ENCODE measurements around the gene RUNX2.

RUNX2 gene

GRCh38 chr6:45518013-45518720 is 190.0 kb downstream of the RUNX2 start:
- Histone ChIP-seq H3K27me3 (ENCODE audit: control insufficient read depth in 5 of 5, insufficient read depth in 4 of 5, low read length in 5 of 5) (no peaks in the 10 kb centered on the region), H3K9me3 (ENCODE audit: control insufficient read depth in 5 of 5, low read length in 5 of 5) (no peaks in the 10 kb centered on the region), H3K4me3 (ENCODE audit: low read depth in 1 of 5, low read length in 5 of 5) (no peak overlapping the region), H3K36me3 (ENCODE audit: control insufficient read depth in 5 of 5, insufficient read depth in 5 of 5, low read length in 5 of 5) (no peaks in the 10 kb centered on the region), H3K9ac (ENCODE audit: low read length in 5 of 5) (no peak overlapping the region), H3K27ac (ENCODE audit: low read depth, low read length) (no peak overlapping the region), H3K4me1 (ENCODE audit: control insufficient read depth in 5 of 5, insufficient read depth in 5 of 5, low read length in 5 of 5) (peaks cover 0 to 6% (median 0%) of the 10 kb centered on the region in 5 donors)

- Histone ChIP-seq H3K27me3 (ENCODE audit: control insufficient read depth in 5 of 5, insufficient read depth in 4 of 5, low read length in 5 of 5) (no peaks in the 10 kb centered on the region), H3K27ac (ENCODE audit: low read depth, low read length) (no peak overlapping the region), H3K9me3 (ENCODE audit: control insufficient read depth in 5 of 5, low read length in 5 of 5) (no peaks in the 10 kb centered on the region)
Measured at GRCh38 chr6:45521226-45521625, 193.1 kb downstream of the RUNX2 start.

GRCh38 chr6:45522486-45522885 is 194.4 kb downstream of the RUNX2 start:
- Histone ChIP-seq H3K9me3 (ENCODE audit: control insufficient read depth in 5 of 5, low read length in 5 of 5) (no peaks in the 10 kb centered on the region), H3K27ac (ENCODE audit: low read depth, low read length) (no peak overlapping the region), H3K36me3 (ENCODE audit: control insufficient read depth in 5 of 5, insufficient read depth in 5 of 5, low read length in 5 of 5) (no peaks in the 10 kb centered on the region)

More at GRCh38 chr6:45521226-45521625, 193.1 kb downstream of the RUNX2 start:
- H3K9ac ChIP-seq (ENCODE audit: low read length in 5 of 5): no peak overlapping the region
- no peaks in the 10 kb centered on the region for H3K36me3 ChIP-seq (ENCODE audit: control insufficient read depth in 5 of 5, insufficient read depth in 5 of 5, low read length in 5 of 5)
- no peak overlapping the region for H3K4me3 ChIP-seq (ENCODE audit: low read depth in 1 of 5, low read length in 5 of 5)
- H3K4me1 ChIP-seq (ENCODE audit: control insufficient read depth in 5 of 5, insufficient read depth in 5 of 5, low read length in 5 of 5): no peaks in the 10 kb centered on the region

GRCh38 chr6:45527210-45527609 is 199.1 kb downstream of the RUNX2 start:
- Histone ChIP-seq H3K27me3 (ENCODE audit: control insufficient read depth in 5 of 5, insufficient read depth in 4 of 5, low read length in 5 of 5) (no peaks in the 10 kb centered on the region), H3K4me1 (ENCODE audit: control insufficient read depth in 5 of 5, insufficient read depth in 5 of 5, low read length in 5 of 5) (no peaks in the 10 kb centered on the region)

More at GRCh38 chr6:45522486-45522885, 194.4 kb downstream of the RUNX2 start:
- no peaks in the 10 kb centered on the region for H3K27me3 ChIP-seq (ENCODE audit: control insufficient read depth in 5 of 5, insufficient read depth in 4 of 5, low read length in 5 of 5)
- no peak overlapping the region for H3K9ac ChIP-seq (ENCODE audit: low read length in 5 of 5)
- no peaks in the 10 kb centered on the region for H3K4me1 ChIP-seq (ENCODE audit: control insufficient read depth in 5 of 5, insufficient read depth in 5 of 5, low read length in 5 of 5)
- H3K4me3 ChIP-seq (ENCODE audit: low read depth in 1 of 5, low read length in 5 of 5): no peak overlapping the region

GRCh38 chr6:45531999-45532595 is 204.0 kb downstream of the RUNX2 start:
- H3K9ac ChIP-seq (ENCODE audit: low read length in 5 of 5): peak overlapping the region in 1 of 5 donors; percentile 14
- H3K27ac ChIP-seq (ENCODE audit: low read depth, low read length): no peak overlapping the region
- no peaks in the 10 kb centered on the region for H3K36me3 ChIP-seq (ENCODE audit: control insufficient read depth in 5 of 5, insufficient read depth in 5 of 5, low read length in 5 of 5)
- H3K4me3 ChIP-seq (ENCODE audit: low read depth in 1 of 5, low read length in 5 of 5): no peak overlapping the region
- H3K27me3 ChIP-seq (ENCODE audit: control insufficient read depth in 5 of 5, insufficient read depth in 4 of 5, low read length in 5 of 5): no peaks in the 10 kb centered on the region
- no peaks in the 10 kb centered on the region for H3K9me3 ChIP-seq (ENCODE audit: control insufficient read depth in 5 of 5, low read length in 5 of 5)
- H3K4me1 ChIP-seq (ENCODE audit: control insufficient read depth in 5 of 5, insufficient read depth in 5 of 5, low read length in 5 of 5): peaks cover 0 to 11% (median 4%) of the 10 kb centered on the region in 5 donors

More at GRCh38 chr6:45527210-45527609, 199.1 kb downstream of the RUNX2 start:
- H3K9me3 ChIP-seq (ENCODE audit: control insufficient read depth in 5 of 5, low read length in 5 of 5): no peaks in the 10 kb centered on the region
- H3K27ac ChIP-seq (ENCODE audit: low read depth, low read length): no peak overlapping the region
- H3K9ac ChIP-seq (ENCODE audit: low read length in 5 of 5): no peak overlapping the region
- H3K36me3 ChIP-seq (ENCODE audit: control insufficient read depth in 5 of 5, insufficient read depth in 5 of 5, low read length in 5 of 5): no peaks in the 10 kb centered on the region
- H3K4me3 ChIP-seq (ENCODE audit: low read depth in 1 of 5, low read length in 5 of 5): no peak overlapping the region

GRCh38 chr6:45532721-45533210 is 204.6 kb downstream of the RUNX2 start:
- Histone ChIP-seq H3K4me3 (ENCODE audit: low read depth in 1 of 5, low read length in 5 of 5) (peak overlapping the region; percentile 38 to 66 (median 46)), H3K36me3 (ENCODE audit: control insufficient read depth in 5 of 5, insufficient read depth in 5 of 5, low read length in 5 of 5) (no peaks in the 10 kb centered on the region), H3K27ac (ENCODE audit: low read depth, low read length) (no peak overlapping the region), H3K9me3 (ENCODE audit: control insufficient read depth in 5 of 5, low read length in 5 of 5) (no peaks in the 10 kb centered on the region), H3K4me1 (ENCODE audit: control insufficient read depth in 5 of 5, insufficient read depth in 5 of 5, low read length in 5 of 5) (peaks cover 0 to 11% (median 4%) of the 10 kb centered on the region in 5 donors), H3K9ac (ENCODE audit: low read length in 5 of 5) (peak overlapping the region in 3 of 5 donors; percentile 14 to 38 (median 21)), H3K27me3 (ENCODE audit: control insufficient read depth in 5 of 5, insufficient read depth in 4 of 5, low read length in 5 of 5) (no peaks in the 10 kb centered on the region)

- Histone ChIP-seq H3K27me3 (ENCODE audit: control insufficient read depth in 5 of 5, insufficient read depth in 4 of 5, low read length in 5 of 5) (no peaks in the 10 kb centered on the region), H3K4me3 (ENCODE audit: low read depth in 1 of 5, low read length in 5 of 5) (peak overlapping the region; percentile 38 to 66 (median 46)), H3K4me1 (ENCODE audit: control insufficient read depth in 5 of 5, insufficient read depth in 5 of 5, low read length in 5 of 5) (peaks cover 0 to 11% (median 4%) of the 10 kb centered on the region in 5 donors), H3K9me3 (ENCODE audit: control insufficient read depth in 5 of 5, low read length in 5 of 5) (no peaks in the 10 kb centered on the region), H3K9ac (ENCODE audit: low read length in 5 of 5) (peak overlapping the region in 3 of 5 donors; percentile 21 to 39 (median 38)), H3K27ac (ENCODE audit: low read depth, low read length) (no peak overlapping the region), H3K36me3 (ENCODE audit: control insufficient read depth in 5 of 5, insufficient read depth in 5 of 5, low read length in 5 of 5) (no peaks in the 10 kb centered on the region)
Measured at GRCh38 chr6:45533386-45533785, 205.3 kb downstream of the RUNX2 start.

GRCh38 chr6:45535933-45536332 is 207.8 kb downstream of the RUNX2 start:
- Histone ChIP-seq H3K27ac (ENCODE audit: low read depth, low read length) (no peak overlapping the region), H3K9ac (ENCODE audit: low read length in 5 of 5) (no peak overlapping the region), H3K4me1 (ENCODE audit: control insufficient read depth in 5 of 5, insufficient read depth in 5 of 5, low read length in 5 of 5) (peaks cover 2 to 11% (median 5%) of the 10 kb centered on the region in 5 donors), H3K27me3 (ENCODE audit: control insufficient read depth in 5 of 5, insufficient read depth in 4 of 5, low read length in 5 of 5) (no peaks in the 10 kb centered on the region), H3K9me3 (ENCODE audit: control insufficient read depth in 5 of 5, low read length in 5 of 5) (no peaks in the 10 kb centered on the region), H3K4me3 (ENCODE audit: low read depth in 1 of 5, low read length in 5 of 5) (no peak overlapping the region), H3K36me3 (ENCODE audit: control insufficient read depth in 5 of 5, insufficient read depth in 5 of 5, low read length in 5 of 5) (no peaks in the 10 kb centered on the region)

GRCh38 chr6:45537539-45537938 is 209.4 kb downstream of the RUNX2 start:
- Histone ChIP-seq H3K36me3 (ENCODE audit: control insufficient read depth in 5 of 5, insufficient read depth in 5 of 5, low read length in 5 of 5) (no peaks in the 10 kb centered on the region), H3K9me3 (ENCODE audit: control insufficient read depth in 5 of 5, low read length in 5 of 5) (no peaks in the 10 kb centered on the region), H3K27me3 (ENCODE audit: control insufficient read depth in 5 of 5, insufficient read depth in 4 of 5, low read length in 5 of 5) (no peaks in the 10 kb centered on the region), H3K4me3 (ENCODE audit: low read depth in 1 of 5, low read length in 5 of 5) (no peak overlapping the region), H3K9ac (ENCODE audit: low read length in 5 of 5) (no peak overlapping the region), H3K27ac (ENCODE audit: low read depth, low read length) (no peak overlapping the region), H3K4me1 (ENCODE audit: control insufficient read depth in 5 of 5, insufficient read depth in 5 of 5, low read length in 5 of 5) (peaks cover 2 to 10% (median 5%) of the 10 kb centered on the region in 5 donors)

Data from subcutaneous abdominal adipose tissue (tissue), 5 donors.